ENCODE measurements around the gene DPPA4.

DPPA4 gene

GRCh38 chr3:109334572-109334971 lies 2.8 kb downstream of the DPPA4 start:
- Histone ChIP-seq H3K9me3 (replicated peaks; ENCODE audit: low read length) (peaks cover 2% of the 10 kb centered on the region), H3K4me1 (ENCODE audit: control insufficient read depth, insufficient read depth, low read length) (no peaks in the 10 kb centered on the region), H3K4me3 (ENCODE audit: low read length) (no peak overlapping the region), H3K27me3 (ENCODE audit: control insufficient read depth, insufficient read depth, low read length) (no peaks in the 10 kb centered on the region), H3K36me3 (ENCODE audit: insufficient read depth, low read length) (no peaks in the 10 kb centered on the region), H3K9ac (ENCODE audit: low read depth, low read length) (no peak overlapping the region), H3K4me2 (ENCODE audit: low read length) (no peak overlapping the region)

- Histone ChIP-seq H3K27me3 (ENCODE audit: control insufficient read depth, insufficient read depth, low read length) (no peaks in the 10 kb centered on the region), H3K4me3 (ENCODE audit: low read length) (no peak overlapping the region), H3K9me3 (replicated peaks; ENCODE audit: low read length) (peaks cover 2% of the 10 kb centered on the region), H3K4me2 (ENCODE audit: low read length) (no peak overlapping the region), H3K36me3 (ENCODE audit: insufficient read depth, low read length) (no peaks in the 10 kb centered on the region), H3K9ac (ENCODE audit: low read depth, low read length) (no peak overlapping the region), H3K4me1 (ENCODE audit: control insufficient read depth, insufficient read depth, low read length) (no peaks in the 10 kb centered on the region)
These were observed 5.7 kb downstream of the DPPA4 start for GRCh38 chr3:109331692-109332091.

- Histone ChIP-seq H3K27me3 (ENCODE audit: control insufficient read depth, insufficient read depth, low read length) (no peaks in the 10 kb centered on the region), H3K4me1 (ENCODE audit: control insufficient read depth, insufficient read depth, low read length) (no peaks in the 10 kb centered on the region), H3K9me3 (replicated peaks; ENCODE audit: low read length) (peaks cover 2% of the 10 kb centered on the region), H3K36me3 (ENCODE audit: insufficient read depth, low read length) (no peaks in the 10 kb centered on the region), H3K4me2 (ENCODE audit: low read length) (no peak overlapping the region), H3K9ac (ENCODE audit: low read depth, low read length) (no peak overlapping the region), H3K4me3 (ENCODE audit: low read length) (no peak overlapping the region)
These were observed 6.9 kb downstream of the DPPA4 start for GRCh38 chr3:109330405-109330804.

- H3K4me3 ChIP-seq (ENCODE audit: low read length): no peak overlapping the region
- H3K4me2 ChIP-seq (ENCODE audit: low read length): no peak overlapping the region
- no peak overlapping the region for H3K9ac ChIP-seq (ENCODE audit: low read depth, low read length)
- H3K36me3 ChIP-seq (ENCODE audit: insufficient read depth, low read length): no peaks in the 10 kb centered on the region
- H3K4me1 ChIP-seq (ENCODE audit: control insufficient read depth, insufficient read depth, low read length): no peaks in the 10 kb centered on the region
- H3K9me3 ChIP-seq (replicated peaks; ENCODE audit: low read length): peaks cover 2% of the 10 kb centered on the region
- no peaks in the 10 kb centered on the region for H3K27me3 ChIP-seq (ENCODE audit: control insufficient read depth, insufficient read depth, low read length)
These were observed 9.1 kb downstream of the DPPA4 start for GRCh38 chr3:109328202-109328601.

- Histone ChIP-seq H3K9me3 (replicated peaks; ENCODE audit: low read length) (no peaks in the 10 kb centered on the region), H3K9ac (ENCODE audit: low read depth, low read length) (no peak overlapping the region), H3K27me3 (ENCODE audit: control insufficient read depth, insufficient read depth, low read length) (no peaks in the 10 kb centered on the region), H3K4me1 (ENCODE audit: control insufficient read depth, insufficient read depth, low read length) (no peaks in the 10 kb centered on the region), H3K4me3 (ENCODE audit: low read length) (no peak overlapping the region), H3K36me3 (ENCODE audit: insufficient read depth, low read length) (no peaks in the 10 kb centered on the region), H3K4me2 (ENCODE audit: low read length) (no peak overlapping the region)
These were observed 11.7 kb downstream of the DPPA4 start for GRCh38 chr3:109325657-109326056.

GRCh38 chr3:109325109-109325508 lies 12.2 kb downstream of the DPPA4 start:
- Histone ChIP-seq H3K4me2 (ENCODE audit: low read length) (no peak overlapping the region), H3K36me3 (ENCODE audit: insufficient read depth, low read length) (no peaks in the 10 kb centered on the region), H3K9ac (ENCODE audit: low read depth, low read length) (no peak overlapping the region), H3K4me3 (ENCODE audit: low read length) (no peak overlapping the region), H3K27me3 (ENCODE audit: control insufficient read depth, insufficient read depth, low read length) (no peaks in the 10 kb centered on the region), H3K9me3 (replicated peaks; ENCODE audit: low read length) (no peaks in the 10 kb centered on the region), H3K4me1 (ENCODE audit: control insufficient read depth, insufficient read depth, low read length) (no peaks in the 10 kb centered on the region)

GRCh38 chr3:109316162-109316730 lies 21.1 kb downstream of the DPPA4 start, which contains the start of gene DPPA2:
Gene DPPA2 (minus strand): TSS chr3:109316517. CDS start chr3:109314542, 1,975 bp downstream.
- Histone ChIP-seq H3K9me3 (replicated peaks; ENCODE audit: low read length) (no peaks in the 10 kb centered on the region), H3K4me1 (ENCODE audit: control insufficient read depth, insufficient read depth, low read length) (no peaks in the 10 kb centered on the region), H3K27me3 (ENCODE audit: control insufficient read depth, insufficient read depth, low read length) (no peaks in the 10 kb centered on the region), H3K9ac (ENCODE audit: low read depth, low read length) (no peak within 1 kb of the TSS), H3K4me2 (ENCODE audit: low read length) (no peak within 1 kb of the TSS), H3K36me3 (ENCODE audit: insufficient read depth, low read length) (no peaks in the 10 kb centered on the region), H3K4me3 (ENCODE audit: low read length) (no peak within 1 kb of the TSS)

GRCh38 chr3:109313061-109313460 lies 24.3 kb downstream of the DPPA4 start:
- H3K4me2 ChIP-seq (ENCODE audit: low read length): no peak overlapping the region
- H3K27me3 ChIP-seq (ENCODE audit: control insufficient read depth, insufficient read depth, low read length): no peaks in the 10 kb centered on the region

GRCh38 chr3:109297496-109297895 lies 39.9 kb downstream of the DPPA4 start:
- Histone ChIP-seq H3K9me3 (replicated peaks; ENCODE audit: low read length) (no peaks in the 10 kb centered on the region), H3K36me3 (ENCODE audit: insufficient read depth, low read length) (no peaks in the 10 kb centered on the region), H3K27me3 (ENCODE audit: control insufficient read depth, insufficient read depth, low read length) (no peaks in the 10 kb centered on the region), H3K4me2 (ENCODE audit: low read length) (no peak overlapping the region), H3K9ac (ENCODE audit: low read depth, low read length) (no peak overlapping the region), H3K4me1 (ENCODE audit: control insufficient read depth, insufficient read depth, low read length) (no peaks in the 10 kb centered on the region), H3K4me3 (ENCODE audit: low read length) (no peak overlapping the region)

More at GRCh38 chr3:109313061-109313460, 24.3 kb downstream of the DPPA4 start:
- Histone ChIP-seq H3K36me3 (ENCODE audit: insufficient read depth, low read length) (no peaks in the 10 kb centered on the region), H3K4me1 (ENCODE audit: control insufficient read depth, insufficient read depth, low read length) (no peaks in the 10 kb centered on the region), H3K4me3 (ENCODE audit: low read length) (no peak overlapping the region), H3K9ac (ENCODE audit: low read depth, low read length) (no peak overlapping the region), H3K9me3 (replicated peaks; ENCODE audit: low read length) (no peaks in the 10 kb centered on the region)

- H3K27me3 ChIP-seq (ENCODE audit: control insufficient read depth, insufficient read depth, low read length): no peaks in the 10 kb centered on the region
- H3K36me3 ChIP-seq (ENCODE audit: insufficient read depth, low read length): no peaks in the 10 kb centered on the region
- no peak overlapping the region for H3K9ac ChIP-seq (ENCODE audit: low read depth, low read length)
- H3K4me3 ChIP-seq (ENCODE audit: low read length): no peak overlapping the region
- no peaks in the 10 kb centered on the region for H3K9me3 ChIP-seq (replicated peaks; ENCODE audit: low read length)
- H3K4me1 ChIP-seq (ENCODE audit: control insufficient read depth, insufficient read depth, low read length): no peaks in the 10 kb centered on the region
- H3K4me2 ChIP-seq (ENCODE audit: low read length): no peak overlapping the region
These were observed 53.3 kb downstream of the DPPA4 start for GRCh38 chr3:109284071-109284470.

- Histone ChIP-seq H3K4me2 (ENCODE audit: low read length) (no peak overlapping the region), H3K4me3 (ENCODE audit: low read length) (no peak overlapping the region), H3K9ac (ENCODE audit: low read depth, low read length) (no peak overlapping the region), H3K36me3 (ENCODE audit: insufficient read depth, low read length) (no peaks in the 10 kb centered on the region), H3K27me3 (ENCODE audit: control insufficient read depth, insufficient read depth, low read length) (no peaks in the 10 kb centered on the region), H3K4me1 (ENCODE audit: control insufficient read depth, insufficient read depth, low read length) (no peaks in the 10 kb centered on the region), H3K9me3 (replicated peaks; ENCODE audit: low read length) (no peaks in the 10 kb centered on the region)
These were observed 58.8 kb downstream of the DPPA4 start for GRCh38 chr3:109278546-109278945.

GRCh38 chr3:109278141-109278540 lies 59.2 kb downstream of the DPPA4 start:
- Histone ChIP-seq H3K4me2 (ENCODE audit: low read length) (no peak overlapping the region), H3K27me3 (ENCODE audit: control insufficient read depth, insufficient read depth, low read length) (no peaks in the 10 kb centered on the region), H3K4me3 (ENCODE audit: low read length) (no peak overlapping the region), H3K4me1 (ENCODE audit: control insufficient read depth, insufficient read depth, low read length) (no peaks in the 10 kb centered on the region), H3K9me3 (replicated peaks; ENCODE audit: low read length) (no peaks in the 10 kb centered on the region), H3K36me3 (ENCODE audit: insufficient read depth, low read length) (no peaks in the 10 kb centered on the region), H3K9ac (ENCODE audit: low read depth, low read length) (no peak overlapping the region)

All from skeletal muscle satellite cell (primary cell).